HL-60 (cell line): ENCODE data around the gene ERBIN.

Experiments
- DNase-seq, 2 experiments: peaks; one replicate each; pipeline ENCODE4 v3.0.0-alpha.2; 2010 to 2020; ENCODE audit warnings: low read depth in 1 of 2, low spot score in 1 of 2
- H3K27ac ChIP-seq: fragments of 250-450 bp; sonication (Bioruptor Pico); replicated peaks from 2 replicates; pipeline ENCODE4 v1.5.1; 2020; ENCODE audit warnings: mild to moderate bottlenecking, moderate library complexity
- H3K27me3 ChIP-seq: fragments of 250-450 bp; sonication (Bioruptor Pico); 2 replicates; pipeline ENCODE4 v1.5.1; 2021; ENCODE audit warnings: mild to moderate bottlenecking, moderate library complexity; ENCODE audit not compliant: insufficient read depth, poor library complexity, severe bottlenecking
- H3K4me3 ChIP-seq: replicated peaks from 2 replicates; pipeline ENCODE4 v1.5.1; 2011; ENCODE audit warnings: mild to moderate bottlenecking, control low read depth, low read length; ENCODE audit not compliant: insufficient read depth
- CTCF ChIP-seq: IDR thresholded peaks from one replicate; pipeline ENCODE4 v1.5.1; 2011; ENCODE audit warnings: low read length, control low read depth, inconsistent platforms; ENCODE audit not compliant: insufficient read depth
- GABPA ChIP-seq: IDR thresholded peaks from 2 replicates; pipeline ENCODE4 v1.6.1; 2012; ENCODE audit warnings: low read depth
- POLR2AphosphoS5 ChIP-seq: IDR thresholded peaks from 2 replicates; pipeline ENCODE4 v1.6.1; 2012; ENCODE audit warnings: low read depth
- REST ChIP-seq: IDR thresholded peaks from 2 replicates; pipeline ENCODE4 v1.6.1; 2012; ENCODE audit warnings: low read depth; ENCODE audit not compliant: insufficient replicate concordance
- SPI1 ChIP-seq: IDR thresholded peaks from 2 replicates; pipeline ENCODE4 v1.6.1; 2012; ENCODE audit warnings: low read depth, mild to moderate bottlenecking, borderline replicate concordance

The ERBIN gene

DNA sequence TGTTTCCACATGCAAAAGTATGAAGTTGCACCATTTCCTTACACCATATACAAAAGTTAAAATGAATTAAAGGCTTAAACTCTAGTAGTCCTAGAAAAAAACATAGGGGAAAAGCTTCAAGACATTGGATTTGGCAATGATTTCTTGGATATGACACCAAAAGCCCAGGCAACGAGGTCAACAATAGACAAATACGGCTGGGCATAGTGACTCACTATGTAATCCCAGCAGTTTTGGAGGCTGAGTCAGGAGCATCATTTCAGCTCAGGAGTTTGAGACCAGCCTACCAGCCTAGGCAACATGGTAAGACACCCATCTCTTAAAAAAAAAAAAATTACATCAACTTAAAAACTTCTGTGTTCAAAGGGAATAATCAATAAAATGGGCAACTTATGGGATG, 186.8 kb downstream of the ERBIN start:
- no peak overlapping the region for H3K4me3 ChIP-seq
- H3K27me3 ChIP-seq: no peaks in the 10 kb centered on the region
- no peak for TF ChIP-seq SPI1
- TF ChIP-seq GABPA: no peak
- DNase-seq: no peak
- H3K27ac ChIP-seq: no peak overlapping the region

GRCh38 chr5:66118304-66118703, 191.9 kb downstream of the ERBIN start:
- no peak for DNase-seq
- Histone ChIP-seq H3K27ac (no peak overlapping the region), H3K27me3 (no peaks in the 10 kb centered on the region), H3K4me3 (no peak overlapping the region)
- TF ChIP-seq POLR2AphosphoS5 (no peak), REST (no peak), GABPA (no peak), CTCF (no peak), SPI1 (no peak)

- Histone ChIP-seq H3K27ac (no peak overlapping the region), H3K27me3 (no peaks in the 10 kb centered on the region), H3K4me3 (no peak overlapping the region)
- no peak for DNase-seq
- TF ChIP-seq CTCF: no peak
- TF ChIP-seq GABPA: no peak
- TF ChIP-seq SPI1: no peak
- TF ChIP-seq POLR2AphosphoS5: no peak
- TF ChIP-seq REST: no peak
Observed at GRCh38 chr5:66122379-66123034, 196.1 kb downstream of the ERBIN start.

GRCh38 chr5:66129144-66129543, 202.8 kb downstream of the ERBIN start:
- H3K4me3 ChIP-seq: no peak overlapping the region
- H3K27ac ChIP-seq: no peak overlapping the region
- H3K27me3 ChIP-seq: no peaks in the 10 kb centered on the region
- no peak for DNase-seq
- TF ChIP-seq CTCF (no peak), GABPA (no peak), POLR2AphosphoS5 (no peak), REST (no peak), SPI1 (no peak)
